Measurements from ENCODE around the gene BDNF.

GRCh38 chr11:27625347-27625912, 74.8 kb downstream of the BDNF start:
- TF ChIP-seq EZH2 (IDR thresholded peaks at IDR 0.05) (no peak), FOXP2 (optimal IDR thresholded peaks at IDR 0.05; ENCODE audit: control extremely low read depth, extremely low read length, insufficient read depth) (no peak), POLR2AphosphoS5 (IDR thresholded peaks at IDR 0.05; ENCODE audit: borderline replicate concordance, low read depth, low read length) (no peak)
